PC-3 (cell line): ENCODE results near the gene DAPK3.

Source experiments
- CTCF ChIP-seq: fragments of 300-600 bp; sonication (generic); conservative IDR thresholded peaks from 2 replicates; pipeline ENCODE4 v1.5.1; 2017; ENCODE audit warnings: antibody characterized with exemption, low read depth, mild to moderate bottlenecking, low read length
- EZH2 ChIP-seq: fragments of 300-600 bp; sonication (generic); IDR thresholded peaks from one replicate; pipeline ENCODE4 v1.6.1; 2017; ENCODE audit warnings: antibody characterized with exemption, mild to moderate bottlenecking, low read length; ENCODE audit not compliant: unreplicated experiment
- EZH2phosphoT487 ChIP-seq: fragments of 300-600 bp; sonication (generic); IDR thresholded peaks from 2 replicates; pipeline ENCODE4 v1.6.1; 2018; ENCODE audit warnings: mild to moderate bottlenecking, antibody characterized with exemption, low read length, borderline replicate concordance

DNA sequence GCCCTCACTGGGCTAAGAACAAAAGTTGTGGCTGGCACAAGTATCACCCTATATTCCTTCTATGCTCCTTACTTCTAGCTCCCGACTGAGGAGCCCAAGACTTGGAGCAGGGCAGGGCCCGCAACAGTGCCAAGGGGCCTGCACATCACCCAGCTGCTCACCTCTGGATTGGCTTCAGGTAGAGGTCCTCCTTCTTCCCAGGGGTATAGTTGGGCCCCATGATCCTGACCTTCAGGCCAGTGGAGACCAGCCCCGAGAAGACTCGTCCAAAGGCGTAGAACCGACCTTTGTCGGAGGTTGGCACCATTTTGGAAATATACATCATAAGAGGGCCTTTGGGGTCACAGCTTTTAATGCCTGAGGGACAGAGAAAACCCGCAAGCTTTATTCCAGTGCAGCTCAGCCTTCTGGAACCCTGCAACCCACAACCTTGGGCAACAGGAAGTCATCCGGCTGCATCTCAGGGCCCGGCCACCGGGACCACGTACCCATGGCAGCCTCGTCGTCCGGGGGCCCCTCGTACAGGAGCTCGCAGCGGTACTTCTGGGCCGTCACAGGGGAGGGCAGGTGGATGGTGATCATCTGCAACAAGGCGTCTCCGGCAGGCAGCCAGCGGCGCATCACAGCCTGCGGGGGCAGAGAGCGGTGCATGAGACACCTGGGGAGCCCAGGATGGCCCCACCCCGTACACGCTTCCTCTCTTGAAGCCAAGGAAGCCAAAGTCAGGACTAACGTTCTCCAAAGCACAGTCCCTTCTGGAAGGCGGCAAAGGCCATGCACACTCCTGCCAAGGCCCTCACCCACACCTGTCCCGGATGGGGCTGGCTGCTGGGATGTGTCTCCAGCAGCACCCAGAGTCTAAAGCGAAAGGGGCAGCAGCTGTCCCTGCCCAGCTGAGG, 9.7 kb upstream of the DAPK3 start:
- TF ChIP-seq CTCF (no peak), EZH2 (no peak), EZH2phosphoT487 (no peak)
